Kidney (tissue), 14 donors: ENCODE data around the gene ALDH8A1. TPM values are rescaled to one million over a fixed set of nuclear protein-coding genes. Genes with fewer than 3 reads are reported as not detected.

Source experiments
- DNase-seq, 5 donors: peaks; one replicate each; pipeline ENCODE4 v3.0.0-alpha.2; 2013 to 2020
- FAIRE-seq: peaks from 2 replicates; lab custom pipeline; 2012; peaks lifted over from hg19 to GRCh38; lab: Jason Lieb, UNC
- H3K27ac ChIP-seq, 2 donors: one replicate each; pipeline ENCODE4 v1.7.0; 2013; ENCODE audit warnings: low read depth in 2 of 2, low read length in 2 of 2, inconsistent platforms in 1 of 2
- H3K27me3 ChIP-seq: one replicate; pipeline ENCODE4 v1.7.1; 2013; ENCODE audit warnings: low read length, inconsistent platforms; ENCODE audit not compliant: control insufficient read depth, insufficient read depth
- H3K36me3 ChIP-seq, 3 donors: one replicate each; pipeline versions ENCODE4 v1.7.0 to v1.7.1; 2013; ENCODE audit warnings: low read length in 3 of 3, control low read depth in 1 of 3, inconsistent platforms in 1 of 3; ENCODE audit not compliant: insufficient read depth in 3 of 3, control insufficient read depth in 2 of 3
- H3K4me1 ChIP-seq, 3 donors: one replicate each; pipeline versions ENCODE4 v1.7.0 to v1.7.1; 2013; ENCODE audit warnings: low read length in 3 of 3, inconsistent platforms in 1 of 3, low read depth in 1 of 3; ENCODE audit not compliant: control insufficient read depth in 2 of 3, insufficient read depth in 2 of 3
- H3K4me3 ChIP-seq, 3 donors: one replicate each; pipeline versions ENCODE4 v1.7.0 to v1.8.1; 2013; ENCODE audit warnings: low read length in 3 of 3, control low read depth in 1 of 3, inconsistent platforms in 1 of 3
- H3K9ac ChIP-seq, 3 donors: one replicate each; pipeline versions ENCODE4 v1.7.0 to v1.7.1; 2013; ENCODE audit warnings: low read length in 3 of 3, control low read depth in 1 of 3, inconsistent platforms in 1 of 3
- H3K9me3 ChIP-seq, 3 donors: one replicate each; pipeline versions ENCODE4 v1.7.0 to v1.7.1; 2013; ENCODE audit warnings: low read length in 3 of 3, control low read depth in 1 of 3, inconsistent platforms in 1 of 3; ENCODE audit not compliant: control insufficient read depth in 2 of 3, insufficient read depth in 1 of 3
- intact Hi-C: fragments of 100-400 bp; cut with DNase I; formaldehyde crosslinking; loops from one replicate; pipeline ENCODE4 v1.11.1; 2022
- polyA plus RNA-seq: library from polyadenylated mRNA; stranded (reverse); fragments of 350-450 nt; fragmentation: Illumina TruSeq; extraction: RNeasy Lipid Tissue Mini Kit (QIAGEN cat#74804); gene quantifications from one replicate; pipeline ENCODE4 v1.2.3, GENCODE V29; 2014; ENCODE audit warnings: low read depth, low replicate concordance; ENCODE audit not compliant: insufficient read depth
- total RNA-seq: library from RNA; stranded (reverse); fragmentation: NEBNext Ultra II Directional; extraction: Animal tissue kit (Norgen Biotek cat#: 25700); gene quantifications from one replicate; pipeline ENCODE4 v1.2.1, GENCODE V29; 2021
- TF ChIP-seq, protein P1 (sequence below): IDR thresholded peaks from 3 replicates; pipeline ENCODE4 v1.5.1; 2012; ENCODE audit warnings: mild to moderate bottlenecking, moderate library complexity, borderline replicate concordance; ENCODE audit not compliant: insufficient read depth; ENCODE audit errors: extremely low read depth
- donor health status: control.
- donor health status: control.
- donor health status: control.
- donor health status: control.
- donor health status: control.
- donor health status: DM: yes; HTN: yes; CAD: no.
- donor health status: Normal renal cell carcinoma (clear cell type).

The ALDH8A1 gene
- total and polyA plus RNA-seq, 2 donors from 2014 or later: 11.2 to 56.7 TPM

DNA sequence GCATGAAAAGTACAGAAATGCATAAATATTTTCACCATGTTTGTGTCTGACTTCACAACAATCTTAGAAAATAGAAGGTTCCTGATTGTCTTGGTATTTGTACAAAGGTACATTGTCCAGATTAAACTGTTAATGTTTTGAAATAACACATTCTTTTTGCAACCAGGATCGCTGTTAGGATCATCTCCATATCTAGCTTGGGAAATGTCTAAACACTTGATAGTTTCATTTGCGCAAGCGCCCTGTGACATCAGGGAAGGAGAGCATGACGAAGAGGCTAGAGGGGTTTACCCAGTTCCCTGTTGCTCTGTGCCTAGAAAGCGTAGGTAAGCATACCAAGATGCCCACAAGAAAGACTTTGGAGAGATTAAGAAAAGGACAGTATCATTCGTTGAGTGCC, 19.4 kb downstream of the ALDH8A1 start:
- Histone ChIP-seq H3K9me3 (no peaks in the 10 kb centered on the region), H3K36me3 (peaks cover 0 to 23% (median 3%) of the 10 kb centered on the region in 3 donors), H3K4me3 (no peak overlapping the region), H3K9ac (no peak overlapping the region), H3K27ac (no peak overlapping the region), H3K27me3 (no peaks in the 10 kb centered on the region), H3K4me1 (peaks cover 0 to 4% (median 0%) of the 10 kb centered on the region in 3 donors)
- intact Hi-C loops: no loop called here
- no peak for DNase-seq
- FAIRE-seq: no peak
- TF ChIP-seq, protein P1, sequence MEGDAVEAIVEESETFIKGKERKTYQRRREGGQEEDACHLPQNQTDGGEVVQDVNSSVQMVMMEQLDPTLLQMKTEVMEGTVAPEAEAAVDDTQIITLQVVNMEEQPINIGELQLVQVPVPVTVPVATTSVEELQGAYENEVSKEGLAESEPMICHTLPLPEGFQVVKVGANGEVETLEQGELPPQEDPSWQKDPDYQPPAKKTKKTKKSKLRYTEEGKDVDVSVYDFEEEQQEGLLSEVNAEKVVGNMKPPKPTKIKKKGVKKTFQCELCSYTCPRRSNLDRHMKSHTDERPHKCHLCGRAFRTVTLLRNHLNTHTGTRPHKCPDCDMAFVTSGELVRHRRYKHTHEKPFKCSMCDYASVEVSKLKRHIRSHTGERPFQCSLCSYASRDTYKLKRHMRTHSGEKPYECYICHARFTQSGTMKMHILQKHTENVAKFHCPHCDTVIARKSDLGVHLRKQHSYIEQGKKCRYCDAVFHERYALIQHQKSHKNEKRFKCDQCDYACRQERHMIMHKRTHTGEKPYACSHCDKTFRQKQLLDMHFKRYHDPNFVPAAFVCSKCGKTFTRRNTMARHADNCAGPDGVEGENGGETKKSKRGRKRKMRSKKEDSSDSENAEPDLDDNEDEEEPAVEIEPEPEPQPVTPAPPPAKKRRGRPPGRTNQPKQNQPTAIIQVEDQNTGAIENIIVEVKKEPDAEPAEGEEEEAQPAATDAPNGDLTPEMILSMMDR: no peak

DNA sequence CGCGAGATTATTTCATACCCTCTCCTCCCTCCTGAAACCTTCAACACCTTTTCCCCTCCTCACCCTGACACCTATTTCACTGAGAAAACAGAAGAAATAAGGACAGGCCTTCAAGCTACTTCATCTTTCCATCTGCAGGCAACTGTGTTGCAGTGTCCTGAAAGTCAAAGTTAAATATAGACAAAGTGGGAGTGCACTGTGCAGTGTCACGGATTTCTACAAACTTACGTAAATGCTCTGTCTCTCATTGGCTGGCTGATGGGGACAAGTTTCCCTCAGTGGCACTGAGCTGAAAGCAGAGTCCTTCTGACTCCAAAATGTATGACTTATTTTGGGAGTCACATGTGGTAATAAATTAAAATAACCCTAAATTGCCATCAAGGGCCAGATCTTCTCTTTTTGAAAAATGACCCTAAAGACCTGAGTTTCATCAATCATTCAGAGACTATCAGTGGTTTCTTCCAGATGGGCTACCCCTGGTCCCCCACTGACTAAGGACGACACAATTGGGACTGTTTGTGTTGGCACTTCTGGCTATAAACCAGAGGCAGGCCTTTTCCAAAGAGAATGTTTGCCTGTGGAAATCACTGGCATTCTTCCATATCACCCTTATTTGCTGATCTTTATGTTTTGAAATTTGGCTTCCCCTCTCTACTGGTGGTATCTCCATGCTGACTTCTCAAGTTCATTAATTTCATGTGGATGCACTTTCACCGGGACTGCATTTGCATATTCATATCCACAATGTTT, 21.6 kb downstream of the ALDH8A1 start:
- intact Hi-C loops: no loop called here
- Histone ChIP-seq H3K9me3 (no peaks in the 10 kb centered on the region), H3K4me3 (no peak overlapping the region), H3K27me3 (no peaks in the 10 kb centered on the region), H3K36me3 (peaks cover 0 to 28% (median 3%) of the 10 kb centered on the region in 3 donors), H3K4me1 (no peaks in the 10 kb centered on the region), H3K9ac (no peak overlapping the region), H3K27ac (no peak overlapping the region)
- TF ChIP-seq, protein P1: no peak
- DNase-seq (no peak), FAIRE-seq (no peak)

DNA sequence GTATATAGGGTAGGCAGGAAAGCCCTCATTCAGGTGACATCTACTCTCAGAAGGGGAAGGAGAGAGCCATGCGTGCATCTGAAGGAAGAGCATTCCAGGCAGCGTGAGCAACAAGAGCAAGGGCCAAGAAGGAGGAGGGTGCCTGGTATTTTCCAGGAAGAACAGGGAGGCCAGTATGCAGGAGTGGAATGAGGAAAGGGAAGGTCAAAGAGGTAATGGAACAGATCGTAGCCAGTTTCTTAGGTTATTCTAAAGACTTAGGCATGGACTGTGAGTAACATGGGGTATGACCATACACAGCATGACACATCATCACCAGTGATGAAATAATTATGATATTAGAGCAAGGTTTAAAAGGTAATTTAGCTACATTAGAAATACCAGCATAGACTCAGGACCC, 24.1 kb downstream of the ALDH8A1 start:
- no peak overlapping the region for H3K9ac ChIP-seq
- H3K4me1 ChIP-seq: no peaks in the 10 kb centered on the region
- H3K27ac ChIP-seq: no peak overlapping the region
- peaks cover 0 to 24% (median 3%) of the 10 kb centered on the region in 3 donors for H3K36me3 ChIP-seq
- TF ChIP-seq, protein P1: no peak
- DNase-seq (no peak), FAIRE-seq (no peak)
- H3K27me3 ChIP-seq: no peaks in the 10 kb centered on the region
- intact Hi-C loops: no loop called here
- H3K4me3 ChIP-seq: no peak overlapping the region
- no peaks in the 10 kb centered on the region for H3K9me3 ChIP-seq
